Retinal pigment epithelial cell (primary cell): ENCODE measurements around the gene HOXA13.

Experiments
- DNase-seq: peaks from one replicate; pipeline ENCODE4 v3.0.0-alpha.2; 2010; ENCODE audit warnings: low read depth
- H3K4me3 ChIP-seq: 2 replicates; pipeline ENCODE4 v1.5.1; 2011; ENCODE audit warnings: mild to moderate bottlenecking, low read length, control low read depth, moderate library complexity
- TF ChIP-seq, protein P1 (sequence below): conservative IDR thresholded peaks from 2 replicates; pipeline ENCODE4 v1.5.1; 2011; ENCODE audit warnings: low read depth, low read length, control low read depth, inconsistent platforms

Gene HOXA13

DNA sequence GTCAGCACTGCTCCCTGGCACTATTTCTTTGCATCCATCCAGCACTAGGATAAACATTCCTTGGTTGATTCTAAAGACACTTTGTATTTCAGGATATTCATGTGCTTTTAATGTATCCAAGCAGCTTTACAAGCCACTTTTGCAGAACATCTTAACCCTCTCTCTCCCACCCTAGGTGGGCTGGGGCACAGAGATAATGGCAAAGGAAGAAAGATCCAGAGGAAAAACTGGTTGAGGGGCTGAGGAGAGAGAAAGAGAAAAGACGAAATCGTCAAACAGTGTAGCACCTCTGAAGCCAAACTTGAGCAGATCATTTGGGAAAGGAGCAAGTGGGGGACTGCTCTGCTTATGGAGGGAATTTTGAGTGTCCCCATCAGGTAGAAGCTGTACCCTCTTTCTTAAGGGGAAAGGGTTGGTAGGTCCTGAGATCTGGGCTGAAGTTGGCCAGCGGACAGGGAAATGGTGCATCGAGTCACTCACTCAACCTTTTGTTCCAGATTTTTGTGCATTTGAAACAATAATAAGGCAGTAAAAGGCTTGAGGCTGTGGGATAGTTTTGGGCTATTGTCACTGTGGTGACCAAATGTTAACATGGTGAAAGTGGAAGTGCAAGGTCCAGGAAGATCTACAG is 4.2 kb upstream of the HOXA13 start:
- DNase-seq: no peak
- TF ChIP-seq, protein P1, sequence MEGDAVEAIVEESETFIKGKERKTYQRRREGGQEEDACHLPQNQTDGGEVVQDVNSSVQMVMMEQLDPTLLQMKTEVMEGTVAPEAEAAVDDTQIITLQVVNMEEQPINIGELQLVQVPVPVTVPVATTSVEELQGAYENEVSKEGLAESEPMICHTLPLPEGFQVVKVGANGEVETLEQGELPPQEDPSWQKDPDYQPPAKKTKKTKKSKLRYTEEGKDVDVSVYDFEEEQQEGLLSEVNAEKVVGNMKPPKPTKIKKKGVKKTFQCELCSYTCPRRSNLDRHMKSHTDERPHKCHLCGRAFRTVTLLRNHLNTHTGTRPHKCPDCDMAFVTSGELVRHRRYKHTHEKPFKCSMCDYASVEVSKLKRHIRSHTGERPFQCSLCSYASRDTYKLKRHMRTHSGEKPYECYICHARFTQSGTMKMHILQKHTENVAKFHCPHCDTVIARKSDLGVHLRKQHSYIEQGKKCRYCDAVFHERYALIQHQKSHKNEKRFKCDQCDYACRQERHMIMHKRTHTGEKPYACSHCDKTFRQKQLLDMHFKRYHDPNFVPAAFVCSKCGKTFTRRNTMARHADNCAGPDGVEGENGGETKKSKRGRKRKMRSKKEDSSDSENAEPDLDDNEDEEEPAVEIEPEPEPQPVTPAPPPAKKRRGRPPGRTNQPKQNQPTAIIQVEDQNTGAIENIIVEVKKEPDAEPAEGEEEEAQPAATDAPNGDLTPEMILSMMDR: no peak
- H3K4me3 ChIP-seq: no peak overlapping the region

DNA sequence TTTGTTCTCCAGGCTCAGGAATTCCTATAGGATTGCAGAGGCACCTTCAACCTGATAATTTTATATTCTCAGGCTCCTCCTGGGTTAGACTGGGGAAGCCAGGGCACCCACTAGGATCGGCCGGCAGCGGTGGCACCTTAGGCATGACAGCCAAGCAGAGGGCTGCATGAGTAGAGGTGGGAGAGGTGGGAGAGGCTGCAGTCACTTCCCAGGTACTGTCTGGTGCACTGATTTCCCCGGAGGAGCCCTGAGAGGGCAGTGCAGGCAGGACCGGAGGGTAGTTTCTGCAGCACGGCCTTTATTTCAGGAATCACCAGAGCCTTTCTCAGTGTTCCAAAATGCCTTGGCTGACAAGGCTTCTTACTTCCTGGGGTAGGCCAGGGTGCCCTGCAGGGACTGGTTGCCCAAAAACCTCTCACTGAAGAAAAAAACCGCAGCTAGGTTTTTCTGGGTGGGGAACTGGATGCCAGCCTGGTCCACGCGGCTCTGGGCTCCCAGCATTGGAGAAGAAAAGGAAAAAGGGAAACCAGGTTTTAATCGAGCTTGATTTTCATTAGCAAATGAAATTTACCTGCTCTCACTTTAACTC is 3.6 kb upstream of the HOXA13 start:
- TF ChIP-seq, protein P1: no peak
- DNase-seq: no peak
- H3K4me3 ChIP-seq: no peak overlapping the region

- DNase-seq: no peak
- TF ChIP-seq, protein P1: no peak
These were observed 2.9 kb upstream of the HOXA13 start for GRCh38 chr7:27202862-27203134.

DNA sequence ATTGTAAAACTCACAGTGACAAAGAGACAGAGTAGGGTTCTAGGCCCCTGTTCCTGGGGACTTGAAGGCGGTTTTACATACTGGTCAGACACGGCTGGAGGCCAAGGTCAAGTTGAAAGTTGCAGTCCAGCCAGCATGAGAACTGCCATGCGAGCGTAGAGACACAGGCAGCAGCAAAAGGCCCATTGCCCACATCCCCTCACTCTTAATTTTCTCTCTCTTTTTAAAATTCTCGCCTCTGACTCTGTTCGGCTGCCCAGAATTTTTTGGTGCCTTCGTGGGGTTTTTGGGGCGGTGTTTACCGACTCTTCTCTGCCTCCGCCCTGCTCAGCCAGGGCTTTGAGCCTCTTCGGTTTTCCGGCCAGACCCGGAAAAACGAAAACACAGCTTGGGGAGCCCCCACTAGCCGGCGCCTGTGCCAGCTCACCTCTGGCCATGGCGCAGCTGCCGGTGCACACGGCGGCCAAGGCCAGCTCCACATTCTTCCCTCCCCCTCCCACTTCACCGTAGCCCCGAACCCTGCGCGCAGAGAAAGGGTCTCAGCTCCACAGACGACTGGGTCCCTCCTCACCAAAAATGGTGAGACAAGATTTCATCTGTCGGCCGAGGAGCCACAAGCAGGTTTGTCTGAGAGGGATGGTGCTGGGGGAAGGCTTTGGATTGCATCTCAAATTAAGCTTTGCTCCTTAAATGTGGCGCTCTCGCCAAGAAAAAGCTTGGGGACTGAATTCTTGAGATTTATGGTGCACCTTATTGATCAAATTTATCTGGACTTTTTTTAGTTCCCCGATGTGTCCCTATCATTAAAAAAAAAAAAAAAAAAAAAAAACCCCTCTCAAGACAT is 2.3 kb upstream of the HOXA13 start:
- TF ChIP-seq, protein P1: no peak
- H3K4me3 ChIP-seq: no peak overlapping the region
- no peak for DNase-seq

More at GRCh38 chr7:27202862-27203134, 2.9 kb upstream of the HOXA13 start:
- H3K4me3 ChIP-seq: no peak overlapping the region

GRCh38 chr7:27201580-27202017 is 1.7 kb upstream of the HOXA13 start:
- DNase-seq: no peak
- no peak overlapping the region for H3K4me3 ChIP-seq
- TF ChIP-seq, protein P1: no peak

- TF ChIP-seq, protein P1: no peak
- H3K4me3 ChIP-seq: no peak overlapping the region
- DNase-seq: no peak
These were observed 1.1 kb upstream of the HOXA13 start for GRCh38 chr7:27200761-27201579.
